ENCODE results near the gene FNDC1.
A peak's percentile ranks its signal among the peaks of the same experiment; 100 is the strongest.
"Not testable (repeated sequence)": the region's sequence is repeated elsewhere in the genome, so short reads cannot be mapped to it uniquely, and the experiment has no call there.

Gene FNDC1

DNA sequence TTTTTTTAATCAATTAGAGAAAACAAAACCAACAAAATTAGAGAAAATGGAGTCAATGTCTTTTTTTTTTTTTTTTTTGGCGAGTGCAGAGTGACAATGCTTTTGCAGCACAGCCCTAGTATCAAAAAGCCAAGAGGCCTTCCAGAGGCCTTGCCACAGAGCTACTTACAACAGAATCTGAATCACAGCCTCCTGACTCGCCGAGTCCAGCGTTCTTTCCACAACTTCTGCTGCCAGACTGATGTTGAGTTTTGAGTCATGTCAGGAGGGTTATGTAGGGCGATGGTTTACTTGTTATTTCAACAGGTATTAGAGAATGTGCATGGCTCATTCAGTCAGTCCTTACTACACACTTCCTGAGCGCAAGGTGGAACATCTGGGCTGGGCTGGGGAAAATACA, 88.6 kb downstream of the FNDC1 start:
- no peak for DNase-seq (ENCODE audit: low read depth)

DNA sequence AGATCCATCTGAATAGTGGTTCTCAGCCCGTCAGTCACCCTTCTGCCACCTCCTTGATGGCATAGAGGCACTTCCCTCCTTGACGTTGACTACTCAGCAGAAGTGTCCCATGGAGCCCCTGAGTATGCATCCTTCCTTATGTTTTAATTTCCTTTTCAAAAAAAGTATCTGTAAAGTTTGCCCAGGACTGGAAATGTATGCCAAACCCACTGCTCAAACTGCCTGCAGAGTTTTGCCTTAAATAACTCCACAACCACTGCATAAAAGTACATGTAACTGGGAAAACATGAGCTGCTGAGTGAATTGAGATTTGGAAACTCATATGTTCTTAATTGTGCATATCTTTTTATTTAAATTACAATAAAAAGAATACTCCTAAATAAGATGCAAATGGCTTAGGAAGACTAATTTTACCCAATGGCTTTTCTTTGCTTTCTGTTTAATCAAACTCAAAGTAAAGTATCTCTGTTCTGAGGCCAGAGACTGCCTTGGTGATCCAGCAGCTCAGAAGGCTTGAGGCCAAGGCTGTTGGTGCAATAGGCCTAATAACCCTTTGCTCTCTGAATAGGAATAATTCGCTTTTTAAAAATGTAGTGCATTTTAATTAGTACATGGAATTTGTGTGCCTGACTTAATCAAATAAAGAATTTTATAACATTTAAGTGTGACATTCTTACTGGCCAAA, 90.4 kb downstream of the FNDC1 start:
- DNase-seq (ENCODE audit: low read depth): no peak

DNA sequence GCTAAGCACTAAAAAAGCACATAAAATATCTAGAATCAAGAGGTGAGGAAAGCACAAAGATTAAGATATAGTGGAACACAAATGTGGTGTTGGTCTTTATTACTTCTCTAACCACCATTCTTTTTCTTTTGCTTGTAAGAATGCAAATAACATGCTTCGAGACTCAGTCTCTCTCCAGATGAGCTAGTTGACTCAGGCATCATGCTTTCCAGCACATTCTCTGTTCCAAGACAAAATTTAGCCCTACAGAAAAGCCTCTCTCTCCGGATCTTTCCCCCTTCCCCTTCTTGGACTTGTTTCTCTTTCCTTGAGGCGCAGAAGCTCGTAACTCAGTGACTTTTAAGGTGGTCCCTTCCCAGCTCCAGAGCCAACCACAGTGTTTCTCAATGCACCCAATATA, 91.0 kb downstream of the FNDC1 start:
- no peak for DNase-seq (ENCODE audit: low read depth)

DNA sequence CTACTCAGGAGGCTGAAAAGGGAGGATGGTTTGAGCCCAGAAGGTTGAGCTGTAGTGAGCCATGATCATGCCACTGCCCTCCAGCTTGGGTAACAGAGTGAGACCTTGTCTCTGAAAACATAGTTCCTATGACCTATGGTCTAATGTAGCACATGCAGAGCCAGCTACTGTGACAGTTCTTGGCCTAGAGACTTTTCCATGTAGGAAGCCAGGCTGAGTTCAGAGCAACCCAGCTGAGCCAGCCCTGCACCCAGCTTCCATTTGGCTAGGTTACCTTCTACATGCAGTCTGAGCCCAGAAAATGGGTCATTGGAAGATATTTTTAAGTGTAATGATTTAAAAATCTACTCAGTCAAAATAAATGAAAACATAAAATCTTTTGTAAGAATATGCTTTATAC, 92.8 kb downstream of the FNDC1 start:
- DNase-seq (ENCODE audit: low read depth): no peak

DNA sequence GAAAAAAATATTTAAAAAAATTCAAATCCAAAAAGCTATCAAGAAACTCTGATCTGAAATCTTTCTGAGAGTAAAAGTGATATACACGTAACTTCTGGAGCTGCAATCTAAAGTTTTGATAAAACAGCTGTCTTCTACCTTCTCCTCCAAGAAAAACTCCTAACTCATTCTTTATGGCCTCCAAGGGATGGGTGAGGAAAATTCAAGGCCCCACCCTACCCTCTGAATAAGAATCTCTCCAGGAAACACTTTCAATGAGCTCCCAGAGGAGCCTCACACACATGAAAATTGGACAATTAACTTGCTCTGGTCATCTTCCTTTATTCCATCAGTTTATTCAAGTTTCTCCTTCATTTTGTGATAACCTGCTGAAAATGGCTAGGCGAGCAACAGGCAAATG, 93.4 kb downstream of the FNDC1 start:
- DNase-seq (ENCODE audit: low read depth): no peak

DNA sequence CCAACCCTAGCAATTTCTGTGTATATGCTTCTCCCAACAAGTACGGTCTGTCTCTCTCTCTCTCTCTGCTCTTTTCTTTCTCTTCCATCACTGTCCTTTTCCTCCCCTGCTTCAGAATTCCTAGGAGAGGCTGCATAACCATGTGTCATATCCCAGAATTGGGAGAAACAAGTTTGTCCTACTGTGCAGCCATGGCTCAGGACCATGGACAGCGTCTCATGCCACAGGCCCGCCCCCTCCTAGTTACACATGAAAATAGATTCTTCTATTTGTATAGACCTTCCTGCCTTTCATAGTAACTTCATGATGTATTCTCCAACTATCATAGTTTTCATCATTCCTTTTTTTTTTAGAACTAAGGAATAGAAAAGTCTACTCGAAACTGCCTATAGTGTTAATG, 98.0 kb downstream of the FNDC1 start:
- no peak for DNase-seq (ENCODE audit: low read depth)

DNA sequence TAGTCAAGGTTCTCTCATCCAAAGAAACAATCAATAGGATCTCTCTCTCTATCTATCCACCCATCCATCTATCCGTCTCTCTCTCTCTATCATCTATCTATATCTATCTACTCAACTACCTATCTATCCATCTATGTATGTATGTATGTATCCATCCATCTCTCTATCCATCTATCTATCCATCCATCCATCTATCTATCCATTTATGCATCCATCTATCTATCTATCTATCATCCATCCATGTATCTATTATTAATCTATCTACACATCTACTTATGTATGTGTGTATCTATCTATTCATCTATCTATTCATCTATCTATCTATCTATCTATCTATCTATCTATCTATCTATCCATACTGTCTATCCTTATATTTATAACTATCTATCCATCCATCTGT, 99.3 kb downstream of the FNDC1 start:
- DNase-seq (ENCODE audit: low read depth): no peak

DNA sequence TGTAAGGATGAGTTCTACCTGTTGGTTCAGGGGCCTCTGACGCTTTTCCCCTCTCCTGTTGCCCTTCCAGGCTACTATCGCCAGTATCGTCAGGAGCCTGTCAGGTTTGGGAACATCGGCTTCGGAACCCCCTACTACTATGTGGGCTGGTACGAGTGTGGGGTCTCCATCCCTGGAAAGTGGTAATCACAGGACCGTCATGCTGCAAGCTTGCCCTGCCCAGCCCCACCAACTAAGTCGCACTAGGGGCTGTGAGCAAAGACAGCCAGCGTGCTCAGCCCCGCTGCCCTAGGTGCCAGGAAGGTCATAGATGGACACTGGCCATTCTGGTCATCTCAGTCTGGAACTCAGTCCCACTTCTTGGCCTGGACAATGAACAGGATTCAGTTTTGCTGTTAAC, 102.1 kb downstream of the FNDC1 start:
- no peak for DNase-seq (ENCODE audit: low read depth)

DNA sequence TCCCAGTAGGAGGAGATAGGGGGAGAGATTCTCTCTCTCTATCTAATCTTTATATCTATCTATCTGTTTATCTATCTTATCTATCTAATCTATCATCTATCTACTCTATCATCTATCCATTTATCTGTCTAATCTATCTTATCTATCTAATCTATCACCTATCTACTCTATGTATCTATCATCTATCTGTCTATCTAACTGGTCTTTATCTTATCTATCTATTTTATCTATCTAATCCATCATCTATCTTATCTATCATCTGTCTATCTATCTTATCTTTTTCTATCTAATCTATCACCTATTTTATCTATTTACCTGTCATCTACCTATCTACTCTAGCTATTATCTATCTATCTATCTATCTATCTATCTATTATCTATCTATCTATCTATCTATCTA, 109.4 kb downstream of the FNDC1 start:
- no peak for DNase-seq (ENCODE audit: low read depth)

DNA sequence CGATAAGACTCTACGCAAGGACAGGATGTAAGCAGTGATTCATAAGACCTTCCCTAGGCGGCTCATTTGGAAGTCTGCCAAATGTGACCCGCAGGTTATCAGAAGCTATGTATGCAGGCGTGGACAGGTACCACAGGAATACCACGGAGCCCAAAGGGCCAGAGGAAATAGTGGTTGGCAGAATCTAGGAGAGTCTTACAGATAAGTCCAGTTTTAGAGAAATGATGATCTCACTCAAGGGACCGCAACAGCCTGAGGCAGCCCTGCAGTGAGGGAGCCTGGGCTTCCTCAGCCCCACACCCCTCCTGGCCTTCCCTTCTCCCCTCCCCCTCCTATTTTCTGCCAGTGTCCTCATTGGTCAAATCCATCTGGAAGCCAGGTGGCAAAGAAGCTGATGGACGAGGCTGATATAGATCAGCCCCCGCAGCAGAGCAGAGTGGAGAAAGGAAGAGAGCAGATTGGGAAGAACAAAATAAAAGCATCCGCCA, 110.6 kb downstream of the FNDC1 start:
- peak; percentile 1 for DNase-seq (ENCODE audit: low read depth)

DNA sequence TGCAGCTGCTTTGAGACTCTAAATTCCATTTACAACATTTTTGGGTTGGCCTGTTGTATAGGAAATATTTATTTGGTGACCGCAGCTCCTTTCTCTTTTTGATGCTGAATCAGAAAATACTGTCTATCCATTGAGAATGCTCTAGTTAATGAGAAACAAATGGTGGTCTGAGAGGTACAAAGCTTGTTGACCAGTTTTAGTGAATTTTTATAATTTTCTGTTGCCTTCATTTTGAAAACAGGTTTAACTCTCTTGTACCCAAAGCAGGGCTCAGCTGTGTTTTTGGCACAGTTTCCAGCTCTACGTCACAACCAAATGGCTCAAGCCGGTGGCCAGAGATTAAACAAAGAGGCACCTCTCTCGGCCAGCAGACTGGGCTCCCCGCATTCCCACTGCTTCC, 113.2 kb downstream of the FNDC1 start:
- DNase-seq (ENCODE audit: low read depth): no peak

DNA sequence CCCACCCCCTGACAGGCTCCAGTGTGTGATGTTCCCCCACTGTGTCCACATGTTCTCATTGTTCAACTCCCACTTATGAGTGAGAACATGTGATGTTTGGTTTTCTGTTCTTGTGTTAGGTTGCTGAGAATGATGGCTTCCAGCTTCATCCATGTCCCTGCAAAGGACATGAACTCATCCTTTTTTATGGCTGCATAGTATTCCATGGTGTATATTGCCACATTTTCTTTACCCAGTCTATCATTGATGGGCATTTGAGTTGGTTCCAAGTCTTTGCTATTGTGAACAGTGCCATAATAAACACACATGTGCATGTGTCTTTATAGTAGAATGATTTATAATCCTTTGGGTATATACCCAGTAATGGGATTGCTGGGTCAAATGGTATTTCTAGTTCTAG, 115.5 kb downstream of the FNDC1 start:
- not testable (repeated sequence) for DNase-seq (ENCODE audit: low read depth)

DNA sequence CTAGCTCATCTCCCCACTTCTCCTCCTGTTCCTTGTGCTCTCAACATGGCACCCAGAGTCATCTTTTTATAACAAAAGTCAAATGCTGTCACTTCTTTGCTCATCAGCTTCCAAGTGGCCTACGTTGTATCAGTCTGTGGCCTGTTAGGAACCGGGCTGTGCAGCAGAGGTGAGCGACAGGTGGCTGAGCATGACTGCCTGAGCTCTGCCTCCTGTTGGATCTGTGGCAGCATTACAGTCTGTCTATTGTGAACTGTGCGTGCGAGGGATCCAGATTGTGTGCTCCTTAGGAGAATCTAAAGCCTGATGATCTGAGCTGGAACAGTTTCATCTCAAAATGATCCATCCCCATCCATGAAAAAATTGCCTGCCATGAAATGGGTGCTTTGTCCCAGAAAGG, 129.6 kb downstream of the FNDC1 start:
- no peak for DNase-seq (ENCODE audit: low read depth)

DNA sequence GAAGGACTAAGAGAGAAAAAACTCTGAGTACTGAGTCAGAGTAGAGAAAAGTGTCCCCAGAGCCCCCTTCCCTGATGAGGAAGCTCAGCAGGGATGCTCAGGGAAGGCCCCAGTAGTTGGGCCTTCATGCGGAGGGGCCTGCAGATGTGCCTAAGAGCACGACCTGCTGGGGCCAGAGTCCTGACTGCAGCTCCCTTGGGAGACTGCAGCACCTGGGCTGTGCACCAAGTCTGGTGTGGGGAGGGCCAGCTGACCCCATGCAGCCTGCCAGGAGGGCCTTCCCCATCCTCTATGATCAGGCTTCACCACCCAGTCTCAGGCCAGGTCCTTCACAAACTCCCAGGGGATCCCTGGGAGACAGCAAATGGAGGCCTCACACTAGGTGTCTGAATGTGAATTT, 130.4 kb downstream of the FNDC1 start:
- DNase-seq (ENCODE audit: low read depth): no peak

DNA sequence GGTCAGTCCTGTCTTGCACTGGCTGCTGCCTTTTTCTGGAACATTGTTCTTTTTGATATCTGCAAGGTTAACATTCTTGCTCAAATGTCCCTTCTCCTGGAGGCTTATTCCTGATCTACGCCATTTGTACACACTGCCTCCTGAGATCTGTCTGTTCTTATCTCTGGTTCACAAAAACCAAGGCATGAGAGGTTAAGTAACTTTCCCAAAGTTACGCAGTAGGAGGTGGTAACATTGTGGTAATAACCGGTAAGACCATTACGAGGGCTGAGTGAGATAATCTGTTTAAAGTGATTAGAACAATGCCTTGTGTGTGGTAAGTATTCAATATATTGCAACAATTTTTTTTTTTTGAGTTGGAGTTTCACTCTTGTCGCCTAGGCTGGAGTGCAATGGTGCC, 132.1 kb downstream of the FNDC1 start:
- DNase-seq (ENCODE audit: low read depth): no peak

DNA sequence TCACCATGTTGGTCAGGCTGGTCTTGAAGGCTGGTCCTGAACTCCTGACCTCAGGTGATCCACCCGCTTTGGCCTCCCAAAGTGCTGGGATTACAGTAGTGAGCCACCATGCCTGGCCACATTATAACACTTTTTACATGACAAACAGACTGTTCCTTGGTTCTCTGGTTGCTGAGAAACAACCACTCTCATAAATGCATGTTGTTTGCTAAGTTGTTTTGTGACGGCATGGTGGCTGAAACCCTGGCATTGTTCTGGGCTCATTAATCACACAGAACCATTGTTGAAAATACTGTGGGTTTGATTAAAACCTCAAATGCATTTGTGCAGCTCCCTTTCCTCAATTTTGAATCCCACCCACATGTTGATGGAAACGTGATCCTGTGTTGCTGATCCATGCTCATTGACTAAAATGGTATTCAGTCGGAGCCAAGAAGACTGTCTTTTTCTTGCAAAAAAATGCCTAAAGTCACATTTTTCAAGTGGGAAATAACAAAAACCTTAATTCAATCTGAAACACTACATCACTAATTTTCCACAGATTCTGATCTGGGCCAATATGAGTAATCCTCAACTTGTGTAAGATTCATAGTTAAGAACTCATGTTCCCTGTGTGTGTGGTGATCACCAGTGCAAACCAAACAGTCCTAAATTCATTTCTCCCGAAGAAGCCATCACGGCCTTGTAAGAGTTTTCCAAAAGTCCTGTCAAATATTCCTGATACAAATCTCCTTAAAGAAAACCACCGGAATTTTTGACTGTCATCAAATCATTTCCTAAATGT, 132.8 kb downstream of the FNDC1 start:
- DNase-seq (ENCODE audit: low read depth): no peak

DNA sequence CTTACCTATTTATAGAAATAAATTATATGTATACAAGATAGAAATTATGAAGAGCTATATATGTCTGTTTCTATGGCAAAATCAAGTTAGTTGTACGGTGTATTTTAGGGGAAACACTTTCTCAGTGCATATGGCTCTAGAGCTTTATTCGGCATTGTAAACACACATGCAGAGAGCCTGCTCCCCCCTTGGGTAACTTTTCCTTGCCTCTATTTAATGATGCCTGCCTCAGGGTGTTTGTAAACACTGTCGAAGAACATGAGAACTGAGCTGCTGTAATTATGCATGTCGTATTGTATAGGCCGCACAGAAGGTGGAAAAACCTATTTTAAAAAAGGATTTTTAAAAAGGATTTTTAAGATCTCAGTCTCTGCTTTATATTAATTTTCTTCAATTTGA, 133.4 kb downstream of the FNDC1 start:
- no peak for DNase-seq (ENCODE audit: low read depth)

DNA sequence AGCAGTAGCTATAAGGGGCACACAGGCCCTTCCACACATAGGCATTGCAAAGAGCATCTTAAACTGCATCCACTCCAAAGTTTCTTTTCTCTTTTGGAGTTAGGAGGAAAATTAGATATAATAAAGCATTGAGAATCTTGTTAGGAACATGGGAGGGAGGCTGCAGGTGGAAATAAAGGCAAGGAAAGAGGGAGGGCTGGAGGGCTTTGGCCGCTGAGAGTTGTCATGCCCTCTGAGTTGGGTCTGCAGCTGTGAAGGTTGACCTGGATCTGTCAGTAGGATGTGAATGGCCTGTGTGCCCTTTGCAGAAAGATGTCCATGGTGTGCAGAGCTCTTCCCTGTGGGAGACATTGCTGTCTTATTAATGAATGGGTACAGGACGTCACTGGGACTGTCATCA, 134.0 kb downstream of the FNDC1 start:
- no peak for DNase-seq (ENCODE audit: low read depth)

DNA sequence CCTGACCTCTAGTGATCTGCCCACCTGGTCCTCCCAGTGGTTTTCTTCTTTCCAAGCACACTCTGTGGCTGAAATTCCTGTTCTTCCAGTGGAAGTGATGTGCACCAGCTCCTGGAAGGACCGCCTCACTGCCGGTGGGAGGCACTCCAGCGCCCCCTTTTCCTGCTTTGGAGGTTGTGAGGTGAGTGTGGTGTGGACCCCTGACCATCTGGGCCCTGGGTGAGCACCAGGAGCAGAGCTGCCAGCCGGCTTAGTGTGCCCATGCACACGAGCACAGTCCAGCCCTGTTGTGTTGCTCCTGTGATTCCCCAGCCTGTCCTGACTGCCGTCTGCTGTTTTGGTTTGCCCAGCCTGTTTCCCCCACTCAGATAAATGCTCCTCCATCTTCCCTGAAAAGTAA, 134.6 kb downstream of the FNDC1 start:
- no peak for DNase-seq (ENCODE audit: low read depth)

DNA sequence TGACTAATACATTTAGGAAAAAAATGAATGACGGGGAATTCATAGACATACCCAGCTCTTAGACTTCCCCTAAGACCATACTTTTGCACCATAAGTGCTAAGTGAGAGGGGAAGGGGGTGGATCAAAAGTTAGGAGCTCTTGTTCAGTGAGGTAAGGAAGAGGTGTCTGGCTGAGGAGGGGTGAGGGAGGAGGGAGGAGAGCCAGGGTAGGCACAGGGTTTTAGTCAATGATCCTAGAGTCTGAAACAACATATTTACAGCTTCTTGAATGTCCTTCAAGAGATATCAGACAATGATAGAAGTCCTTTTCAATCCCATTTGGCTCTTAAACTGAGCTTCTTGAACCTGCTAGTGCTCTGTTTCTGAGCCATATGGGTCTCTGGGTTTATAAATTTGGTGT, 135.4 kb downstream of the FNDC1 start:
- DNase-seq (ENCODE audit: low read depth): no peak

DNA sequence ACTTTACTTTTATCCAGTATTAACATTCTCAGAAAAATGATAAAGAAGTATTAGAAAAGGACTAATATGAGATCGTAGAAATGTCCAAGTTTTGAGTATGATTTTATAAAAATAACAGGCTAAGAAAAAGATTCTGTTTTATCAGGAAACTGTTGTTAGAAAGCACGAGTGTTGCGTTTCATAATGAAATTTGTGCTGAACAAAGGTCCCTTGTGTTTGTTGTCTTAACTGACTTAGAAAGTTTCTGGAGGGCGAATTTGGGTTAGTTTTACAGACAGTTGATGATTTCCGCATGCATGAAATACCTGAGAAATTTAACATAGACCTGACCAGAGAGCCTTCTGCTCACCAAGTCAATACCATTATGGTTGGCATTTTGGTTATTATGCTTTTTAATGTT, 136.0 kb downstream of the FNDC1 start:
- DNase-seq (ENCODE audit: low read depth): no peak

DNA sequence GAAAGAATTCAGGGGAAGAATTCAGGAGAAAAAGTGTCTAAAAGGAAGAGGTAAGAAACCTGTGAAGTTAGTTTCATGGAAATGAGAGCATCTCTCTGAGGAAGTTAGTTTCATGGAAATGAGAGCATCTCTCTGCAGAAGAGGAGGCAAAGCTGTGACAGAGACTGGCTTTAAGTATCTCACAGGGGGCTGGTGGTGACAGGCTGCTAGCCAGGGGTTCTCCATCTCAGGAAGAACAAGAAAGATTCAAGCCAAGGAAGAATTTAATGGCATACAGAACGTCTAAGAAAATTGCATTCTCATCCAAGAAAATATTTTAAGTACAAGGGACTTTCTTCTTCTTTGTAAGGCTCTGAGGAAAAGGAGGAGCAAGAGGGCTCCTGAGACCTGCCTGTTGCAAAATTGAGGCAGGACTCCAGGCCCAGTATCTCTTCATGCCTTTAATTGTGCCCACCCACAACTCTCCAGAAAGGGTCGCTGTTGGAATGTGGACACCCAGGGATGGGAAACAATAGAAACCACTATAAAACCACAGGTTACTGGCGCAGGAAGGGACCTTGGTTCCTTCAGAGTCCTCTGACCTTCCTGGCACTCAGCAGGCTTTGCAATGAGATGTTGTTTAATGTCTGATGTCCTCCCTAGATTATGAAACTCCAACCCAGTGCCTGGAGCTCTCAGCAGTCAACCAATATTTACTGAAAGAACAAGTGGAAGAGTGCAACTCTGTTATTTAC, 136.8 kb downstream of the FNDC1 start:
- DNase-seq (ENCODE audit: low read depth): no peak

DNA sequence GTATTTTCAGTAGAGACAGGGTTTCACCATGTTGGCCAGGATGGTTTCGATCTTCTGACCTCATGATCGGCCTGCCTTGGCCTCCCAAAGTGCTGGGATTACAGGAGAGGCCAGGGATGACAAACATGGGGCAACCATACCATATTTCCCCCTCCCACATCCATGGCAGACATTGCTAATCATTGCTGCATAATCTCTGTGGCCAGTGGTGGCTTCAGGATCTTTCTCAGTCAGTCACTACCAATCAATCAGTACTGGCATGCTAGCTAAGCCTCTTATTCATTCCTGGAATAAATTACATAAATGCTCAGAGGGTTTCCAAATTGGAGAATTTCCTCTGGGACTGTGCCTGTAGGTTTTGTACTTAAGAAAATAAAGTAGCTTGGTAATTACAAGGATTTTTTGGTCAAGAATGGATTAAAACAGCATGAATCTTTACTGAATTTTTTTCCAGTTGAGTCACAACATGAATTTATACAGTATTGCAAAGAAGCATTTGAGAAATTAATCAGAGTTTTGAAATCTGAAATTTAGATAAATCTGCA, 138.1 kb downstream of the FNDC1 start:
- DNase-seq (ENCODE audit: low read depth): no peak

All from non-pigmented ciliary epithelial cell (primary cell).